ENCODE data around the gene SAXO2. TPM values are rescaled to one million over a fixed set of nuclear protein-coding genes. Genes with fewer than 3 reads are reported as not detected.
A peak's percentile ranks its signal among the peaks of the same experiment; 100 is the strongest.
"Not testable (repeated sequence)": the region's sequence is repeated elsewhere in the genome, so short reads cannot be mapped to it uniquely, and the experiment has no call there.

The SAXO2 gene
- polyA plus RNA-seq, 3 donors, result not detected

- Histone ChIP-seq H3K4me1 (ENCODE audit: control insufficient read depth in 1 of 2, insufficient read depth in 2 of 2, low read length in 2 of 2) (no peaks in the 10 kb centered on the region), H3K36me3 (replicated peaks in 1 of 2; ENCODE audit: control insufficient read depth in 1 of 2, insufficient read depth in 2 of 2, low read length in 2 of 2) (no peaks in the 10 kb centered on the region), H4K20me1 (ENCODE audit: insufficient read depth, low read length) (no peaks in the 10 kb centered on the region), H3K27ac (ENCODE audit: low read depth in 1 of 2, low read length in 2 of 2) (no peak overlapping the region), H3K4me3 (replicated peaks in 1 of 3; ENCODE audit: low read depth in 2 of 3, low read length in 3 of 3) (no peak overlapping the region), H3K9me3 (replicated peaks in 1 of 2; ENCODE audit: control insufficient read depth in 1 of 2, insufficient read depth in 1 of 2, low read length in 2 of 2) (no peaks in the 10 kb centered on the region), H3K79me2 (ENCODE audit: insufficient read depth, low read length) (no peaks in the 10 kb centered on the region), H2AFZ (ENCODE audit: insufficient read depth, low read depth, low read length, poor library complexity, severe bottlenecking) (no peak overlapping the region), H3K4me2 (replicated peaks; ENCODE audit: extremely low read depth, low read length, poor library complexity, severe bottlenecking) (no peak overlapping the region), H3K27me3 (ENCODE audit: control insufficient read depth in 2 of 2, insufficient read depth in 2 of 2, low read length in 2 of 2) (no peaks in the 10 kb centered on the region), H3K9ac (ENCODE audit: insufficient read depth, low read length, poor library complexity, severe bottlenecking) (no peak overlapping the region)
- 94% methylated on average over 22 of the region's 24 CpGs for WGBS (ENCODE audit: insufficient coverage)
- Mint-ChIP-seq H3K4me1 (no peaks in the 10 kb centered on the region), H3K27me3 (ENCODE audit: low read depth in 3 of 3) (peaks cover 1 to 5% (median 2%) of the 10 kb centered on the region in 3 donors), H3K4me3 (no peak overlapping the region), H3K27ac (peak overlapping the region in 1 of 7 donors; percentile 62), H3K36me3 (no peaks in the 10 kb centered on the region), H3K9me3 (peaks cover 0 to 5% (median 2%) of the 10 kb centered on the region in 7 donors)
- intact Hi-C loops (cut with micrococcal nuclease), result no loop called here
- no peak for DNase-seq
- no peak for TF ChIP-seq CTCF (IDR thresholded peaks at IDR 0.05)
Observed at GRCh38 chr15:82315519-82316246, 53.1 kb downstream of the SAXO2 start.

GRCh38 chr15:82316247-82317090, 53.9 kb downstream of the SAXO2 start:
- not testable (repeated sequence) for H3K9me3 ChIP-seq (replicated peaks in 1 of 2; ENCODE audit: control insufficient read depth in 1 of 2, insufficient read depth in 1 of 2, low read length in 2 of 2); H3K36me3 Mint-ChIP-seq

More at GRCh38 chr15:82316247-82317090, 53.9 kb downstream of the SAXO2 start:
- H3K9me3 Mint-ChIP-seq; H3K4me2 ChIP-seq (replicated peaks; ENCODE audit: extremely low read depth, low read length, poor library complexity, severe bottlenecking); H3K4me3 ChIP-seq (replicated peaks in 1 of 3; ENCODE audit: low read depth in 2 of 3, low read length in 3 of 3); H3K36me3 ChIP-seq (replicated peaks in 1 of 2; ENCODE audit: control insufficient read depth in 1 of 2, insufficient read depth in 2 of 2, low read length in 2 of 2); H3K9ac ChIP-seq (ENCODE audit: insufficient read depth, low read length, poor library complexity, severe bottlenecking); H3K27me3 Mint-ChIP-seq (ENCODE audit: low read depth in 3 of 3); H3K79me2 ChIP-seq (ENCODE audit: insufficient read depth, low read length); H3K4me1 Mint-ChIP-seq; H3K4me3 Mint-ChIP-seq; H2AFZ ChIP-seq (ENCODE audit: insufficient read depth, low read depth, low read length, poor library complexity, severe bottlenecking); DNase-seq; H3K27me3 ChIP-seq (ENCODE audit: control insufficient read depth in 2 of 2, insufficient read depth in 2 of 2, low read length in 2 of 2); intact Hi-C loops (cut with micrococcal nuclease); H4K20me1 ChIP-seq (ENCODE audit: insufficient read depth, low read length); H3K4me1 ChIP-seq (ENCODE audit: control insufficient read depth in 1 of 2, insufficient read depth in 2 of 2, low read length in 2 of 2); H3K27ac Mint-ChIP-seq; H3K27ac ChIP-seq (ENCODE audit: low read depth in 1 of 2, low read length in 2 of 2): not testable (repeated sequence)
- 93% methylated on average over 19 of the region's 23 CpGs for WGBS (ENCODE audit: insufficient coverage)
